H1 (cell line): ENCODE measurements around the gene ZFYVE19. TPM values are rescaled to one million over a fixed set of nuclear protein-coding genes. Genes with fewer than 3 reads are reported as not detected.

Experiments
- CHD7 ChIP-seq: fragments of 300-600 bp; sonication (generic); IDR thresholded peaks from 2 replicates; pipeline ENCODE4 v1.7.1; 2012; ENCODE audit warnings: low read length, moderate library complexity, mild to moderate bottlenecking, inconsistent platforms; ENCODE audit not compliant: insufficient replicate concordance
- EP300 ChIP-seq, 2 experiments: IDR thresholded peaks; 1 replicate in 1 of 2; 2 replicates in 1 of 2; pipeline ENCODE4 v1.6.1; 2011 to 2012; ENCODE audit warnings: low read depth in 2 of 2, low read length in 2 of 2, mild to moderate bottlenecking in 2 of 2, borderline replicate concordance in 1 of 2, inconsistent platforms in 1 of 2, moderate library complexity in 1 of 2
- NRF1 ChIP-seq: IDR thresholded peaks from 2 replicates; pipeline ENCODE4 v1.6.1; 2011; ENCODE audit warnings: mild to moderate bottlenecking, low read depth, low read length, improper control_type of control experiment
- polyA plus RNA-seq, 7 experiments: library from polyadenylated mRNA; depleted of rRNA in 3 of 7; stranded (reverse) in 5 of 7; unstranded in 2 of 7; fragments of >200 nt in 5 of 7; fragments of 200-250 nt in 2 of 7; gene quantifications; 1 replicate in 5 of 7; 2 replicates in 1 of 7; 4 replicates in 1 of 7; pipeline versions ENCODE4 v1.2.1 to v1.2.3, GENCODE V29; 2011 to 2013; ENCODE audit warnings: missing spikeins in 2 of 7, mixed read lengths in 2 of 7
- total RNA-seq: library from RNA; stranded (reverse); fragmentation: NEBNext Ultra II Directional; extraction: Animal tissue kit (Norgen Biotek cat#: 25700); gene quantifications from 2 replicates; pipeline ENCODE4 v1.2.1, GENCODE V29; 2021

ZFYVE19 gene
- total and polyA plus RNA-seq, 2 of the 8 experiments (the other 6 are each of a cell fraction or from before 2014, with no cell fraction given): 11.2 to 21.8 TPM

- TF ChIP-seq CHD7 (no peak), EP300 (IDR thresholded peaks at IDR 0.05; ENCODE audit: borderline replicate concordance in 1 of 2, low read depth in 2 of 2, low read length in 2 of 2) (no peak), NRF1 (no peak)
- TF ChIP-seq, all 59 proteins: peak for 0
Measured at GRCh38 chr15:40836020-40836419, 29.1 kb downstream of the ZFYVE19 start (continued).
